ENCODE measurements around the gene NAALADL2.
"Not testable (repeated sequence)": the region's sequence is repeated elsewhere in the genome, so short reads cannot be mapped to it uniquely, and the experiment has no call there.

Gene NAALADL2

DNA sequence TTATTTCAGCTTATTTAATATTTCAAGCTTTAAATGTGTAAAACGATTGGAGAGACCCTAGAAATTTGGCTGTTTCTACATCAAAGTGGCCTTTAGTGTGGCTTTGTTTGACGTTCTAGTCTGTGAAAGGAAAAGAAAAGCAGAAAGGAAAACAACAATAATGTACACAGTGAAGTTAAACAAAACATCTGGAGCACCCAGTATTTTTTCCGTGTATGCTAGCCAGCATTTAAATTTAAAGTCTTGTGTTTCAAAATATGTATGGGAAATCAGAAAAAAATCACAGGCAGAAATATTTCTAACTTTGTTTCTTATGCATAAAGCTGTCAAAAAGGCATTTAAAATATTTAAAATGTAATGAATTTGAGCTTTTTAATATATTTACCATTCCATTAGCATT is 218.1 kb downstream of the NAALADL2 start:
- no peak for DNase-seq

DNA sequence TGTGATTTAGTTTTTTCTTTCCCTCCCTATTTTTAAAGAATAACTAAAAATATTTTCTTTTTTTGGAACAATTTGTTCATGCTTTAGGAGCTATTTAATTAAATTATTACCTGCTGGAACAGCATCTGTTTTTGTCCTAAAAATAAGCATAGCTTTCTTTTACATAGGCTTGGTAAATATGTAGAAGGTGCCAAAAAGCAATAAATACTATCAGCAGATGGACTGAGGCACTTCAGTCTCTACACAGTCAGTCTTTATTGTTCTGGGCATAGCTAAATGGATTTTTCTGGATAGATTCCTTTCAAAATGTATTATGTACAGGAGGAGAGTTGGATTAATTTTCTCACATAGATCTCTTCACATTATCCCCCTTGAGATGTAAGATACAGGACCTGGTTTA is 223.5 kb downstream of the NAALADL2 start:
- no peak for DNase-seq

DNA sequence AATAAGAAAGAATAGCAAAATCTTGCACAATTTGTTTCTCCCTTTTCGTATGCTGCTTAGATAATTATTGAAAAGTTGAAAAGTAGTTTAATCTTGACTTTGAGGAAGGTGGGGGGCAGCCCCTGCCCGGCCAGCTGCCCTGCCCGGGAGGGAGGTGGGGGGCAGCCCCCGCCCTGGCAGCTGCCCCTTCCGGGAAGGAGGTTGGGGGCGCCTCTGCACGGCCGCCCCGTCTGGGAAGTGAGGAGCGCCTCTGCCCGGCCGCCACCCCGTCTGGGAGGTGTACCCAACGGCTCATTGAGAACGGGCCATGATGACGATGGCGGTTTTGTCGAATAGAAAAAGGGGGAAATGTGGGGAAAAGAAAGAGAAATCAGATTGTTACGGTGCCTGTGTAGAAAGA is 228.0 kb downstream of the NAALADL2 start:
- DNase-seq, result not testable (repeated sequence)

DNA sequence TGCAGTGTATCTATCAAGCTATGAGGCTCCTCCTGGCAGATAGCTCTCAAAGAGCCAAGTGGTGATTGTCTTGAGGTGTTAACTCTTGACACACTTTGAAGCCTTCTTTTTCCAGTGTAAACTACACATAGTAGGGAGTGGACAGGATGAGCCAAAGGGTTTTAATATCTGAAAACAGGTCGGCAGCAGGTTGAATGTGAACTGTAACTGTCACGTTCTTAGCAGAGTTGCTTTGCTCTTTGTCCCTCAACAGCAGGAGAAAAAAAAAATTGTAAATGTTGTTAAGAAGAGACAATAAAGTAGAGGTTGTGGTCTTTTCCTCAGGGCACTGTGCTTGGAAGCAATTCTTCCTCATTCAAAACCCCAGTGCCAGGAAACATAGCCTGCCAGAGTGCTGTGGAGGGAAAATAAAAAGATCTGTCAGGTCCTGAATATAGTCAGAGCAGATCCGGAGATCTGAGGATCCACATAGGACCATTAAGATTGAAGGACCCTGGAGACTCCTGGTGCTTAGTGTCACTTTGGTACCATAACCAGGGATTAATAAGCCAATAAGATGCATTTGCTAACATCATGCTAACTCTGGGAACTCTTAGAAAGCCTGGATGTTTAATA is 229.7 kb downstream of the NAALADL2 start:
- DNase-seq, result no peak

DNA sequence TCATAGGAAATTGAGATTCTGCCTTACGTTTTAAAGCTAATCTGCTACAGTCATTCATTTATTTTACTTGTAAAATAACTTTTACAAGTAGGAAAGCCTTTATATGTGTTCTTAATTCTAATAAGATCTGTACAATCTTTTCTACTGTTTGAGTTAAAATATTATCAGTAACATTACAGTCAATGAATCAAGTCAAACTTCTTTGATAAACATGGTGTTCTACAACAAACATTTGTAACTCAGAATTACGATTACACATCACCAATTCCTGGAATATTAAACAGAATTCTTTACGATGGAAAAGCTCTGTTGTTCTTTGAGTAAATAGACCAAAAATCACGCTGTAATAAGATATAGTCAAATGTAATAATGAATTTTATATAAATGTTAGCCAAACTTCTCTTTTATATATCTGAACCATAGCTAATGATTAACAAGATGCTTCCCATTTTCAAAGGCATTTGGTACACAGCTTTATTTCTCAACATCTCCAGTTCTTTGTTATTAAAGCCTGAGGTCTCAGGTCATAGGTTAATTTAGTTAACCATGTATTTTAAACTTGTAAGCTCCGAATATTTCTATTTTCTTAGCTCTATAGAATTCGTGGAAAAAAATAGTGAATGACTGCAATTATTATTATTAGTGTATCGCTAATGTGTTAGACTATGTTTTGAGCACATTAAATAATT is 232.4 kb downstream of the NAALADL2 start:
- DNase-seq, result no peak

DNA sequence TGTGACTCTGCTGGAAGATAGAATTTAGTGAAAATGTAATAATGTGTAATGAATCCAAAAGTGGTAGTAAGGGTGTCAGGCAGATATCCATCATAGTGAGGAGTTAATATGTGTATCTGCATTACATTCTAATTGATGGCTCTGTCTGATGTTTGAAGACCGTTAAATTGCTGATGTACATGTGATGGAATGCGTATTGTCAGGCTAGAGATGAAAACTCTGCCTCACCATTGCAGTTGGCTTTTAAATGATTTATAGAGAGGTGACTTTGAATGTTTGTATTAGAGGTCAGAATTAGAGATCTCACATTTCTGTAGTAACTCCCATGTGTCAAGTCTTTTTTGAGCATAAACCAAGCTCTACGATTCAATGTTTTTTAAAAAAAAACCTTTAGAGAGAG is 234.6 kb downstream of the NAALADL2 start:
- DNase-seq, result no peak

DNA sequence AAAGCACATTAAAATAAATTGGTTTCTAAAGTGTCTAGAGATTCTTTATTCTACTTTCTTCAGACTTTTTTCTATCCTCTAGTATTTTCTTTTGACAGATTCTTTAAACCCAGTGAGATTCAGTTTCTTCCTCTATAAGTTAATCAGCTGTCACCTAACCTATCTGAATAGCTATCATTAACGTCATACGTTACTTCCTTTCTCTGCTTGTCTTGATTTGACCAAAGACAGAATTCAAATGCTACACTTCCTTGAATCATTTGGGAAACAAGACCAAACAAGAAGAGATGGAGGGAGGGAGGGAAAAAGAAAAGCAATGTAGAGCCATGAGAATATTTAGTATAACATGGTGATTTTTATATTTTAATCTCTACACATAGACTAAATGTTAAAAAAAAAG is 235.2 kb downstream of the NAALADL2 start:
- no peak for DNase-seq

DNA sequence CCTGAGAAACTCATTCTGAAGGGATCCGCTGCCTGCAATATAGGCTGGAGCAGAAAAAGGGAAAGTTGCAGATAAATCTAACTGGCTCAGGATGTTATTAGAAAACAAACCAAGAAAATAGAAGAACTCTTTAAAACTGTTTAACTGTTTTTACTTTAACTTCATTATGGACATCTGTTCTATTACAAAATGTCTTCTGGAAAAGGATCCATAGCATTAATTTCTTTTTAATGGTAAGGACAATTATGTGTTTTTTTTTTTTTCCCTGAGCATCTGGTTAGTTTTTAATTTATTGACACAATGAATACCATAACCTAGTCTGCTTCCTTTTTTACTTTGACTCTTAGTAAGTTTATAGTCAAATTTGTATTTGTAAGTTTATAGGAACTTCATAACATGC is 239.5 kb downstream of the NAALADL2 start:
- no peak for DNase-seq

DNA sequence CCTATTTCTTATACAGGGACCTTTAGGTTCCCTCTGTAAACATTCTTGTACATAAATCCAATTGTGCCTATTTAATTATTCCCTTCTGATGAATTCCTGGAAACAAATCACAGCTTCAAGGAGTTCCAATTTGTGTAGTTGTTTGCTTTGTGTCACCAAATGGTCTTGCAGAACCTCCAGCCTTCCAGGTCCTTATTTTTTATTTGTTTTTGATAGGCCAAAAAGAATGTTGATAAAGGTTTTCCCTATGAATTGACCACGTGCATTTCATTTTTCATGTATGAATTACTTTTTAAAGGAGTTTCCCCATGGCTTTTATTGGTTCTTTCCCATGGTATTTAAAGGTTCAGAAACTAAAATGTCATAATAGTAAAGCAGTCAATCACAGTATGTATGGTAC is 243.0 kb downstream of the NAALADL2 start:
- DNase-seq, result no peak

DNA sequence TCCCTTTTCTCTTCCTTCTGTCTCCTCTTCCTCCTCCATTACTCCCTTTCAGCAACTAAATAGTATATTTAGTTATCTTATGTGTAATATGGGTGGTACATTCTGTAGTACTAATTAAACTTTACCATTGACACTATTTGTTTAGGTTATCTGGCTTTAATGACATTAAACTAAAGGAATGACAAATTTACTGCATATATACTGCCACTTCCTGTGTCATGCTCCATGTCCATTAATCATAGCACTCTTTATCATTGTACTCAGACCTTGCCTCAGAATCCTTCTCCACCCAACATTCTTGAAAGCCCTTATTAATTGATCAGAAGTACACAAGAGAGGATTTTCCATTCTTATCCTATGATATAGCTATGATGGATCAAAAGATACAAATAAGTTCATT is 244.2 kb downstream of the NAALADL2 start:
- DNase-seq, result no peak

DNA sequence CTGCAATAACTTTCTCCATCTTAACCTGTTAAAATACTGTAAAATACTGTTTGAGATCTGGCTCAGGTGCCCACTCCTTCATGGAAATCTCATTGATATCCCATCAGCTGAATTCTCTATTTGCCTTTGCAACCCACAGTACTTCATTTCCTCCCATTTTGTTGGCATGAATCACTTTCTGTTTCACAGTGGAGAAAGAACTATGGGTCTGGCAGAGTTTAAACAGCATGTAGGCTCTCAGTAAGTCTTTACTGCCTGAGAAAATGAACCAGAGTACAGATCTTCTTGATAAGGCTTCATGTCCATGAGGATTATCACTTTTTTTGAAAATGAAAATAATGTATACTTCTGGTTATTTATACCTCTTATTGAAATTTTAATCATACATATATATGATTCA is 245.9 kb downstream of the NAALADL2 start:
- no peak for DNase-seq

DNA sequence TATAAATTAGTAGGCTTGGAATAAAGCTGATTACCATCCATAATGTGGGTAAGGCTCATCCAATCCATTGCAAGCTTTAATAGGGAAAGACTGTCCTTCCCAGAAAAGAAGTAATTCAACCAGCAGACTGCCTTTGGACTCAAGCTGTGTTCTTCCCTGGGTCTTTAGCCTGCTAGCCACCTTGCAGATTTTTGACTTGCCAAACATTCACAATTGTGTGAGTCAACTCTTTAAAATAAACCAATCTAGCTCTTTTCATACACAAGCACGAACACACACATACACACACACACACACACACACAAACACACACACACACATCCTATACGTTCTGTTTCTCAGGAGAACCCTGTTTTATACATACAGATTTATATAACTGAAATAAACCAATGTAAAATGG is 248.1 kb downstream of the NAALADL2 start:
- no peak for DNase-seq

DNA sequence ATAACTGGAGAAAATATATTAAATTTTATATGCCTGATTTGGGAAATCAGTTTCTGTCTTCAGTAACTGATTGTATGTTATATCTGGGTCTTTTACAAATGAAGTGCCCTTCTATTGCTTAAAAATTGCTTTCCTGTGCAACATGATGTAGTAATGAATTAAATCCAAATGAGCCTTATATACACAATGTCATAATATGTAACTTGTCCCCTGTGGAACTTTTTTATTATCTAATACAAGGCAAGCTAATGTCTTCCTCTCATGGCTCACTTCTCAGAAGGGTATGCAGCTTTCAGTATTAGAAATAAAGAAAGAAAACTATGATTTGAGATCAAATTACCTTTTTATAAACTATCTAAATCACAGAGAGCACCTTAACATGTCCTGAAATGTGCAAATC is 248.9 kb downstream of the NAALADL2 start:
- no peak for DNase-seq

DNA sequence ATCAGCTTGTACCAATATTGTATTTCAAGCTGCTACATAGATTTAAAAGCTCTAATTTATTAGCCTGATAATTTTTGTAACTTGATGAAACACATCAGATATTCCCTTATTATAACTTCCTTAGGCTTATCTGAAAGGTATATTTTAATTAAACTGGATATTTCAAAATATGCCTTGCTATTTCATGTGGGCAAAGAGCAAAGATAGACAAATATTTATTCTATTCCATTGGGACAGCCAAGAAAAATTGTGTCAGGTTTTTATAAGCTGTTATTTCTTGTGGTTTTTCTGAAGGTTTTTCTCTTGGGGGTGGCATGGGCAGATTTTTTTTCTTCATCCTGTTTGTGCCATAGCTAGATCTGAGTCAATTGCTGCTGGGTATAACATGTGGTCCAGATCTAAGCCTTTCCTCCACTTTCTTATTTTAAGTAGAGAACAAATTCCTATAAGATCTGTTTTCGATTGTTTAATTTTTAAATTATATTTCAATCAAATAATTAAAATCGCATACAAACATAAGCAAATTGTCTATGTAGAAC is 249.5 kb downstream of the NAALADL2 start:
- no peak for DNase-seq

DNA sequence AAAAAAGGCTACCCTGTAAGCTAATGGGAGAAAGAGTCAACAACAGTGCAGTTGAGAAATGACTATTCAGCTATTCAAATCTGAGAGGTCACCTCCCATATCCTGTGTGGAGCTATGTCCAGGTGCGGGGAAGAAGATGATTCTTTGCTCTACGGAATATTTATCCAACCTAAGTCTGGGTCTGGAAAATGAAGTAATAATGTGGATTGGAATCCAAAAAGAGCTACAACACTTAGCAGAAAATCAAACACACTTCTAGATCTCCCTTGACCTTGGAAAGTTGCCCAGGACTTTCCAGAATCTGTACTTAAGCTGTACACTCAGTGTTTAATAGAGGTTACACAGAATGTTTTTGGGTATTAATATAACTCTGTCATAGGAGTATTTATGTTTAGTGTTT is 251.9 kb downstream of the NAALADL2 start:
- no peak for DNase-seq

DNA sequence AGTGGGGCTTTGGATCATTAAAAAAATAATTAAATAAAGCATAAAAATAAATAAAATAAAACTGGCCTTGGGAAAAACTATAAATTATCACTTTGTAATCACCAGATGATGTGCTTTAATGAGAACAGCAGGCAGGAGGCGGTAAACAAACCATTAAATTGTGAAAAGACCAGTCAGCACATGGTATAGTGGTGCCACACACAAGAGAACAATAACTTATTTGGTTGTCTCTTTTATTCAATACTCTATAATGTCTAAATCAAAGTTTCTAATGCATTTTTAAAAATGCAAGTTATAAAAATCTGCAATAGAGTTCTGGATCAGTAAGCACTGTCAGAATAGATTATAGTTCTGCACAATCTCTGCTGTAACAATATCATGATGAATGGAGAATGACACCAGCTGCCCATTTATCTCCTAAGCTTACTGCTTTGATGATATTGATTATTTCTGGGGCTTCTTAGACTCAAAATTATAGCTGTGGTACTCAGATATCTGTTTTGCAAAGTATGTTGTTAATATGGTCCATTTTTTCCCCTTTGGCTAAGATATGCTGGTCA is 259.3 kb downstream of the NAALADL2 start:
- DNase-seq, result no peak

DNA sequence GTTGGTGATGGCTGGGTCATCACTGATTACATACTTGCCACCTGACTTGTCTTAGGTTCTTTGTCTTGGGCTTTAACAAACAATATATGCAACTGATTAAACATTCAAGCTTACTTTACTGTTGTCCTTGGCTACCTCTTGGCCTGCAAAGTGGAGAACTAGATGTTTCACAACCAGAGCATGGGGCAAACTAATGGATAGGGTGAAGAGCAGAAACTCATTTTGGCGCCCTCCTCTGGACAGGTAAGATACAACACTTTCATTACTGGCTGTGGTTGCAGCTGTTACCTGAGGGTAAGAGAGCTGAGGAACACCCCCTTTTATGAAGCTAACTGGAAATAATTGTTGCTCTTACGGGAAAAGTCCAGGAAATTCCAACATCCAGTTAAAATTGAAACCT is 262.1 kb downstream of the NAALADL2 start:
- DNase-seq, result no peak

DNA sequence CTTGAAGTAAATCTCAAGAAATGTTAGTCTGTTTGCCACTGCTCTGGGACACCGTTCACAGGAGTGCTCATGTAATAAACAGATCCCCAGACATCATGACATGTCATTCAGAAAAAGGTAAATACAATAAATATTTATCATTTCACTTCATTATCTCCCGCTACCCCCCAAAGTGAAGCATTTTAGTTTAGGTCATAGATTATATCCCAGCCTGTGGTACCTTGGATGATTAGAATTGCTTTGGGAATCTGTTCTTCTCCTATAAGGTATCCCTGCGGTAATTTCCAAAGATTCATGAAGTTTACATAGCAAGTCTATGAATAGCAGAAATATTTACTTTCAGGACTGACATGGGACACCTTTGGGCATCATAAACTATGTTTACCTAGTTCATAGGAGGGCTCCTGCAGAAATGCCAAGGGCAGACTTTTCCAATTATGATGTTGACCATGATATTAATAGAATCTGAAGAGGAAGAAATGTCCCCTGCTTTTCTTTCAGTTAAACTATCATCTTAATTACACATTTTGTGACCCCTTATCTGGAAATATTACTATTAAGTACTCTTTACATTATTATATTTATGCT is 268.0 kb downstream of the NAALADL2 start:
- DNase-seq, result no peak

DNA sequence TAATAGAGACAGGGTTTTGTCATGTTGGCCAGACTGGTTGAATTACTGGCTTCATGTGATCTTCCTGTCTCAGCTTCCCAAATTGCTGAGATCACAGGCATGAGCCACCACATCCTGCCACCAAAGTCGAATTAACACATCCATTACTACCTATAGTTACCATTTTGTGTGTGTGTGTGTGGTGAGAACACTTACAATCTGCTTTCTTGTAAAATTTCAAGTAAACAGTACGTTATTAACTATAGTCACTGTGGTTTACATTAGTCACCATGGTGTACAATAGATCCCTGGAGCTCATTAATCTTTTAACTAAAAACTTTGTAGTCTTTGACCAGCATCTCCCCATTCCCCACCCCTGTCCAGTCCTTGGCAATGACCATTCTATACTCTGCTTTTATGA is 270.0 kb downstream of the NAALADL2 start:
- DNase-seq, result no peak

DNA sequence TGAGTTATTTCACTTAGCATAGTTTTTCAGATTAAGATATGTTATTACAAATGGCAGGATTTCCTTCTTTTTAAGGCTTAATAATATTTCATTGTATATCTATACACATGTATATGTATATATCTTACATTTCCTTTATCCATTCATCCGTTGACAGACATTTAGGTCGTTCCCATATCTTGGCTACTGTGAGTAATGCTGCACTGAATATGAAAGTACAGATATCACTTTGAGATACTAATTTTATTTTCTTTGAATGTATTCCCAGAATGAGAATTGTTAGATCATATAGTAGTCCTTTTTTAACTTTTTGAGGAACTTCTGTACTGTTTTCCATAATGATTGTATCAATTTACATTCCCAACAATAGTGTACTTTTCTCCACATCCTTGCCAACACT is 270.4 kb downstream of the NAALADL2 start:
- no peak for DNase-seq

DNA sequence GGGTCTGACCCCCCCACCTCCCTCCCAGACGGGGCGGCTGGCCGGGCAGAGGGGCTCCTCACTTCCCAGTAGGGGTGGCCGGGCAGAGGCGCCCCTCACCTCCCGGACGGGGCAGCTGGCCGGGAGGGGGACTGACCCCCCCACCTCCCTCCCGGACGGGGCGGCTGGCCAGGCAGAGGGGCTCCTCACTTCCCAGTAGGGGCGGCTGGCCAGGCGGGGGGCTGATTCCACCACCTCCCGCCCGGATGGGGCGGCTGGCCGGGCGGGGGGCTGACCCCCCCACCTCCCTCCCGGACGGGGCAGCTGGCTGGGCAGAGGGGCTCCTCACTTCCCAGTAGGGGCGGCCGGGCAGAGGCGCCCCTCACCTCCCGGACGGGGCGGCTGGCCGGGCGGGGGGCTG is 272.7 kb downstream of the NAALADL2 start:
- DNase-seq, result not testable (repeated sequence)

DNA sequence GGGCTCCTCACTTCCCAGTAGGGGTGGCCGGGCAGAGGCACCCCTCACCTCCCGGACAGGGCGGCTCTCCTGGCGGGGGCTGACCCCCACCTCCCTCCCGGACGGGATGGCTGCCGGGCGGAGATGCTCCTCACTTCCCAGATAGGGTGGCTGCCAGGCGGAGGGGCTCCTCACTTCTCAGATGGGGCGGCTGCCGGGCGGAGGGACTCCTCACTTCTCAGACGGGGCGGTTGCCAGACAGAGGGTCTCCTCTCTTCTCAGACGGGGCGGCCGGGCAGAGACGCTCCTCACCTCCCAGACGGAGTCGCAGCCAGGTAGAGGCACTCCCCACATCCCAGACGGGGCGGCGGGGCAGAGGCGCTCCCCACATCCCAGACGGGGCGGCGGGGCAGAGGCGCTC is 273.6 kb downstream of the NAALADL2 start:
- DNase-seq, result not testable (repeated sequence)

DNA sequence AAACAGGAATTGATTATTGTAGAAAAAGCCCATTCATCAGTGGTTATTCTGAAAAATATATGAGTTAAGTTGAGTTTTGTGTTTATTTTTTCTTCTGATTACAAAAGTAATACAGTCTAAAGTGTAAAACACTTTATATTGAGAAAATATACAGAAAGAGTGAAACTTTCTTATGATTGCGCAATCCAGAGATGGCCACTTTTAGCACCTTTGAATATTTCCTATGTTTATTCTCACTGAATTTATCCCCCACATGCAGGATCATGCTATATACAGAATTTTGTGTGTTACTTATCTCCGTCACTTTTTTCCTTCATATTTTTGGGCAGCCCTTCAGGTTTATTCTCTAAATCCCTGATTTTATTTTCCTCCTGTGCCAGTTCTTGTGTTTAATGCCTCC is 285.2 kb downstream of the NAALADL2 start:
- DNase-seq, result no peak

DNA sequence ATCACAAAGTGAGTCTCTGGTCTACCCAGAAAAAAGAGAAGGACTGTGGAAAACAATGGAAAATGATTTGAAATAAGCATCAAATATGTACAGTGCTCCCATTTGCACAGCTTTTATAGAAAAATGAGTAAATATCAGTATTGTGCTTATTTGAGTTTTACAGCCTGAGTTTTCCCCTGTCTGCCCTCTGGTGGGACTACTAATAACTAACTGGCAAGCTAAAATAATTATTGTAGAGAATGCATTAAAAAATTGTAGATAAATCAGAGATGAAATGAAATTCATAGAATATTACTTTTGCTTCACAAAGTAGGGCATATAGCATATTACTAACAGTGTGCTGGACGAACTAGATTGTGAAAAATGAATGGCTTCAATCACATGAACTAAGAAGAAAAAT is 287.1 kb downstream of the NAALADL2 start:
- DNase-seq, result no peak
